SU-DHL-6 (cell line): Measurements from ENCODE around the gene GATA1.

ENCODE experiments used
- H2AFZ ChIP-seq: fragments of 200-600 bp; sonication (generic); 2 replicates; pipeline ENCODE4 v1.6.1; 2014; ENCODE audit warnings: low read depth, mild to moderate bottlenecking, moderate library complexity, mixed read lengths, antibody characterized with exemption, low read length; ENCODE audit not compliant: severe bottlenecking
- H3F3A ChIP-seq: fragments of 200-600 bp; shearing (Covaris generic); 2 replicates; pipeline ENCODE4 v1.6.0; 2016; ENCODE audit warnings: antibody characterized with exemption, mild to moderate bottlenecking; ENCODE audit not compliant: insufficient read depth
- H3K27ac ChIP-seq: fragments of 200-600 bp; sonication (generic); 2 replicates; pipeline ENCODE4 v1.5.1; 2016; ENCODE audit warnings: low read depth, mild to moderate bottlenecking, low read length, moderate library complexity, mixed read lengths
- H3K27me3 ChIP-seq: fragments of 200-600 bp; sonication (generic), shearing (Covaris generic); 2 replicates; pipeline ENCODE4 v1.6.0; 2014; ENCODE audit warnings: mild to moderate bottlenecking, low read length
- H3K36me3 ChIP-seq: fragments of 200-600 bp; sonication (generic); 2 replicates; pipeline ENCODE4 v1.6.1; 2014; ENCODE audit warnings: mild to moderate bottlenecking, low read length, mixed read lengths
- H3K4me2 ChIP-seq: fragments of 300-600, 200-600 bp; shearing (Covaris generic), sonication (generic); 2 replicates; pipeline ENCODE4 v1.6.0; 2014; ENCODE audit warnings: low read length, low read depth, mild to moderate bottlenecking; ENCODE audit not compliant: poor library complexity, severe bottlenecking
- H3K4me3 ChIP-seq: fragments of 200-600 bp; sonication (generic); 2 replicates; pipeline ENCODE4 v1.5.1; 2014; ENCODE audit warnings: antibody characterized with exemption, low read length, mild to moderate bottlenecking, mixed read lengths; ENCODE audit not compliant: insufficient read depth, poor library complexity, severe bottlenecking
- H3K79me2 ChIP-seq: fragments of 200-600 bp; sonication (generic); 2 replicates; pipeline ENCODE4 v1.6.1; 2014; ENCODE audit warnings: mild to moderate bottlenecking, low read length, moderate library complexity; ENCODE audit not compliant: insufficient read depth
- H3K9ac ChIP-seq: fragments of 200-600 bp; sonication (generic); 2 replicates; pipeline ENCODE4 v1.7.0; 2014; ENCODE audit warnings: mild to moderate bottlenecking, low read length
- H3K9me2 ChIP-seq: fragments of 200-600 bp; sonication (generic); replicated peaks from 2 replicates; pipeline ENCODE4 v1.6.1; 2014; ENCODE audit warnings: low read length; ENCODE audit not compliant: insufficient read depth
- H3K9me3 ChIP-seq: fragments of 200-600 bp; sonication (generic); 2 replicates; pipeline ENCODE4 v1.6.1; 2014; ENCODE audit warnings: low read length, mixed read lengths; ENCODE audit not compliant: insufficient read depth
- H4K20me1 ChIP-seq: fragments of 200-600 bp; sonication (generic); 2 replicates; pipeline ENCODE4 v1.6.1; 2014; ENCODE audit warnings: low read depth, mild to moderate bottlenecking, antibody characterized with exemption, low read length, moderate library complexity, mixed read lengths
- EZH2phosphoT487 ChIP-seq: fragments of 200-600 bp; sonication (generic), shearing (Covaris generic); conservative IDR thresholded peaks from 2 replicates; pipeline ENCODE4 v1.6.1; 2018; ENCODE audit warnings: mild to moderate bottlenecking, antibody characterized with exemption, low read length, moderate library complexity, mixed read lengths
- TF ChIP-seq, protein P1 (sequence below): fragments of 200-600 bp; sonication (generic); IDR thresholded peaks from one replicate; pipeline ENCODE4 v1.5.1; 2017; ENCODE audit warnings: antibody characterized with exemption, mild to moderate bottlenecking, low read length, moderate library complexity; ENCODE audit not compliant: insufficient read depth, poor library complexity, severe bottlenecking

GATA1 gene

DNA sequence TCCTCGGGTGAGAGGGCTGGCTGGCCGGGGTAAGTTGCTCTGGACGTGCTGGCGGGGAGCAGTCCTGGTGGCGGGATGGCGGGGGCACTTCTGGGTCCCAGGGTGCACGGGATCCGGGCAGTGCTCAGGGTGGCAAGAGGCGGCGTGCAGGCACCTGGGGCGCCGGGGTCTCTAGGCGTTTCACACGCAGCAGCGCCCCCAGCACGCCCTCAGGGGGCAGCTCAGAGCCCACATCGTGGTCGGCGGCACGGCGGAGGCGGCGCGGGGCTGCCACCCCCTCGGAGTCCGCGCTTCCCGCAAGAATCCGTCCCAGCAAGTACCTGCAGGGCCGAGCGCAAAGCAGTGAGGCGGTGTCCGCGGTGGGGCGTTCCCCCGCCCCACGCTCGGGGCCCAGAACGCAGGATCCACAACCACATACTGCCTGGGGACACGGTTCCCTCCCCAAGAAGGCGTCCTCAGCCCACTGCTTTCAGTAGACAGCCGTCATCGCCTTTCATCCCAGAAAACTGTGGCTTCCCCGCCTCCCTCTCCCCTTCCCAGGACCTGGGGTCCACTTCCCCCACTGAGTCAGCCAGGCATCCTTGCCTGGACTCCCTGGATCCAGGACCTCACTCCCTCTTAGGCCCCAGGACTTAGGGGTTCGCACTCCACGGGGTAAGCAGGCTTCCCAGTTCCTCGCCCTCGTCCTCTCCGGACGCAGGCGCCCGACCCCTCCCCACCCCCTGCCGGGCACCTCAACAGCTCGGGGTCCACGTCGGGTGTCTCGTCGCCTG is 44.9 kb downstream of the GATA1 start:
- H4K20me1 ChIP-seq = no peaks in the 10 kb centered on the region
- no peaks in the 10 kb centered on the region for H3F3A ChIP-seq
- H3K36me3 ChIP-seq = no peaks in the 10 kb centered on the region
- H3K9me3 ChIP-seq = no peaks in the 10 kb centered on the region
- H2AFZ ChIP-seq = no peak overlapping the region
- H3K27ac ChIP-seq = no peak overlapping the region
- H3K4me2 ChIP-seq = no peak overlapping the region
- H3K4me3 ChIP-seq = no peak overlapping the region
- no peaks in the 10 kb centered on the region for H3K79me2 ChIP-seq
- H3K27me3 ChIP-seq = no peaks in the 10 kb centered on the region
- no peak overlapping the region for H3K9ac ChIP-seq
- H3K9me2 ChIP-seq = no peaks in the 10 kb centered on the region
- TF ChIP-seq EZH2phosphoT487 = no peak
- TF ChIP-seq, protein P1, sequence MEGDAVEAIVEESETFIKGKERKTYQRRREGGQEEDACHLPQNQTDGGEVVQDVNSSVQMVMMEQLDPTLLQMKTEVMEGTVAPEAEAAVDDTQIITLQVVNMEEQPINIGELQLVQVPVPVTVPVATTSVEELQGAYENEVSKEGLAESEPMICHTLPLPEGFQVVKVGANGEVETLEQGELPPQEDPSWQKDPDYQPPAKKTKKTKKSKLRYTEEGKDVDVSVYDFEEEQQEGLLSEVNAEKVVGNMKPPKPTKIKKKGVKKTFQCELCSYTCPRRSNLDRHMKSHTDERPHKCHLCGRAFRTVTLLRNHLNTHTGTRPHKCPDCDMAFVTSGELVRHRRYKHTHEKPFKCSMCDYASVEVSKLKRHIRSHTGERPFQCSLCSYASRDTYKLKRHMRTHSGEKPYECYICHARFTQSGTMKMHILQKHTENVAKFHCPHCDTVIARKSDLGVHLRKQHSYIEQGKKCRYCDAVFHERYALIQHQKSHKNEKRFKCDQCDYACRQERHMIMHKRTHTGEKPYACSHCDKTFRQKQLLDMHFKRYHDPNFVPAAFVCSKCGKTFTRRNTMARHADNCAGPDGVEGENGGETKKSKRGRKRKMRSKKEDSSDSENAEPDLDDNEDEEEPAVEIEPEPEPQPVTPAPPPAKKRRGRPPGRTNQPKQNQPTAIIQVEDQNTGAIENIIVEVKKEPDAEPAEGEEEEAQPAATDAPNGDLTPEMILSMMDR = no peak

DNA sequence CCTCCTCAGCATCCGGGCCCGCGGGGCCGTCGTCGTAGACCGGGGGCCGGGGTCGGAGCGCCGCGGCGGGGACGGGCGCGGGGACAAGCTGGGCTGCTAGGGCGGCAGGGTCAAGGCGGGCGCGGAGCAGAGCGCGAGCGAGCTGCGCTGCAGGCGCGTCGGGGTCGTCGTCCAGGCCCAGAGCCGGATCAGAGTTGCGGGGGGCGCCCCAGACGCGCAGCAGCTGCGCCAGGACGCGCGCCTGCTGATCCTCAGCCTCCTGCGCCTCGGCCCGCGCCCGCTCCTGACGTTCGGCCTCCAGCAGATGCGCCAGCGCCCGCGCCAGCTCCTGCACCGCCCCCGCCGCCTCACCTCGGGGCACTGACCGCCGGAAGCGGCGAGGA is 45.5 kb downstream of the GATA1 start:
- Histone ChIP-seq H2AFZ (no peak overlapping the region), H3K4me3 (no peak overlapping the region), H3K27me3 (no peaks in the 10 kb centered on the region), H3K4me2 (no peak overlapping the region), H3F3A (no peaks in the 10 kb centered on the region), H3K79me2 (no peaks in the 10 kb centered on the region), H3K9me2 (no peaks in the 10 kb centered on the region), H3K36me3 (no peaks in the 10 kb centered on the region), H4K20me1 (no peaks in the 10 kb centered on the region), H3K9ac (no peak overlapping the region), H3K9me3 (no peaks in the 10 kb centered on the region), H3K27ac (no peak overlapping the region)
- TF ChIP-seq, protein P1 = no peak
- TF ChIP-seq EZH2phosphoT487 = no peak

- Histone ChIP-seq H3K27ac (no peak overlapping the region), H2AFZ (no peak overlapping the region), H3K27me3 (no peaks in the 10 kb centered on the region), H3K36me3 (no peaks in the 10 kb centered on the region), H3K9me3 (no peaks in the 10 kb centered on the region), H3F3A (no peaks in the 10 kb centered on the region), H3K79me2 (no peaks in the 10 kb centered on the region), H3K4me2 (no peak overlapping the region), H3K9me2 (no peaks in the 10 kb centered on the region), H4K20me1 (no peaks in the 10 kb centered on the region), H3K9ac (no peak overlapping the region), H3K4me3 (no peak overlapping the region)
- no peak for TF ChIP-seq EZH2phosphoT487
- TF ChIP-seq, protein P1 = no peak
These were observed 47.2 kb downstream of the GATA1 start for GRCh38 chrX:48833542-48834138.
